Measurements from ENCODE around the gene OLFML2B. TPM values are rescaled to one million over a fixed set of nuclear protein-coding genes. Genes with fewer than 3 reads are reported as not detected.
A peak's percentile ranks its signal among the peaks of the same experiment; 100 is the strongest.

Gene OLFML2B
- total RNA-seq, 2 experiments from 2014 or later: 1.7 to 2.3 TPM

DNA sequence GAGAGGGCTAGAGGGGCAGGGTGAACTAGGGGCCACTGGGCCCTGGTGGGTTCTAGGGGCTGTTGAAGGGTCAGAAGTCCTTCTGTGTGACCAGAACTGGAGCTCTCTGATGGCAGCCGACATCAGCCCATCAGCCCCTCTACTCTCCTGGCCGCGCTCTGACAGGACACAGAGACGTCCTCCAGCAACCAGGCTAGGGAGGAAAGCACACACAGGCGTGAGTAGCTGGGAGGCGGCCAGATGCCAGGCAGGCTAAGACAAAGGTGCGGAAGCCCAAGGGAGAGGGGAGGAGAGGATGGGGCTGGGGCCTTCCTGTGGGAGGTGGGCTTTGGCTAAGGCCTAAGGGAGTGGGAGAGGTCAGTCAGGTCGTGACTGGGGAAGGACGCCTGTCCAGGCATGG, 50.8 kb downstream of the OLFML2B start:
- H3K27ac Mint-ChIP-seq: no peak overlapping the region
- H3K27me3 Mint-ChIP-seq (ENCODE audit: low read depth): no peaks in the 10 kb centered on the region
- DNase-seq: no peak
- peaks cover 5% of the 10 kb centered on the region for H3K4me1 Mint-ChIP-seq (ENCODE audit: low read depth)
- intact Hi-C loops (cut with micrococcal nuclease): no loop called here
- peaks cover 2% of the 10 kb centered on the region for H3K9me3 Mint-ChIP-seq
- H3K36me3 Mint-ChIP-seq (ENCODE audit: low read depth): peaks cover under 1% of the 10 kb centered on the region
- CTCF ChIA-PET: interaction anchor here (1.1 kb wide), 1 partner anchor 14 kb away, joined by 3 read pairs; no protein-coding TSS in a partner anchor
- H3K4me3 Mint-ChIP-seq: no peak overlapping the region

DNA sequence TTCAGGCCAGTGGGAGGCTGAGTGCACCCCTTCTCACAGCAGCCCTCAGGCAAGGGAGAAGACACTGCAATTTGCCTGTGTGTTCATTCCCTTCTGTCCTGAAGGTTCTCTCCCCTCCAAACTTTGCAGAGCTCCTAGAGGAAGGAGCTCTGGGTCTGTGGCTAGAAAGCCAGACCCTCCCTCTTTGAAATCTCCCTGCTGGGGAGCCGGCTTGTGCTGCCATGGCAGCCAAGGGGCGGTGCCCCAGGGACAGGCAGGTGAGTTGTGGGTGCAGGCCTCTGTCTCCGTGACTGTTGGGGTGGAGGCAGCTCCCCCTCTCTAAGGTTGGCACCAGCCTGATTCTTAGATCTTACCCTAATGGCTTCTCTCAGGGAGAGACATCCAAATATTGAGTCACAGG, 53.0 kb downstream of the OLFML2B start:
- CTCF ChIA-PET: no interaction called here
- H3K27me3 Mint-ChIP-seq (ENCODE audit: low read depth): no peaks in the 10 kb centered on the region
- intact Hi-C loops (cut with micrococcal nuclease): no loop called here
- H3K36me3 Mint-ChIP-seq (ENCODE audit: low read depth): peaks cover 13% of the 10 kb centered on the region
- H3K4me3 Mint-ChIP-seq: no peak overlapping the region
- H3K27ac Mint-ChIP-seq: no peak overlapping the region
- DNase-seq: no peak
- H3K4me1 Mint-ChIP-seq (ENCODE audit: low read depth): peaks cover 9% of the 10 kb centered on the region
- no peaks in the 10 kb centered on the region for H3K9me3 Mint-ChIP-seq

DNA sequence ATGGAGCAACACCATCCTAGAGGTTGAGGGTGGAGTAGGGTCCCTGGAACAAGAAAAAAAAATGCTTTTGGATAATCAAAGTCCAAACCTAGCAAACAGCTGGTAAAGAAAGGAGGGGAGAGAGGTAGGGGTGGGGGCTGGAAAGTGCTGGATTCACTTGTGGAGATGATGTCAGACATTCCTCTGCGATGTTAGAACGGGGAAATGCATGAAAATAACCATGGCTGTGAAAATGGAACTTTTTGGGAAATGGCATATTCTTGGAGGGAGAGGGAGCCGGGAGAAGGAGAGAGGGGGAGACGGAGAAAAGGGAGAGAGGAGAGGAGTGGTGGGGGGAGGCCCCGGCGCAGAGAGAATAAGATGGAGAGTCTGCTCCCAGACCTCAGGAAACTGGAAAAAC, 53.6 kb downstream of the OLFML2B start:
- CTCF ChIA-PET: no interaction called here
- DNase-seq: no peak
- intact Hi-C loops (cut with micrococcal nuclease): no loop called here
- Mint-ChIP-seq H3K4me1 (ENCODE audit: low read depth) (peaks cover 9% of the 10 kb centered on the region), H3K27ac (no peak overlapping the region), H3K9me3 (no peaks in the 10 kb centered on the region), H3K27me3 (ENCODE audit: low read depth) (no peaks in the 10 kb centered on the region), H3K4me3 (no peak overlapping the region), H3K36me3 (ENCODE audit: low read depth) (peaks cover 13% of the 10 kb centered on the region)

DNA sequence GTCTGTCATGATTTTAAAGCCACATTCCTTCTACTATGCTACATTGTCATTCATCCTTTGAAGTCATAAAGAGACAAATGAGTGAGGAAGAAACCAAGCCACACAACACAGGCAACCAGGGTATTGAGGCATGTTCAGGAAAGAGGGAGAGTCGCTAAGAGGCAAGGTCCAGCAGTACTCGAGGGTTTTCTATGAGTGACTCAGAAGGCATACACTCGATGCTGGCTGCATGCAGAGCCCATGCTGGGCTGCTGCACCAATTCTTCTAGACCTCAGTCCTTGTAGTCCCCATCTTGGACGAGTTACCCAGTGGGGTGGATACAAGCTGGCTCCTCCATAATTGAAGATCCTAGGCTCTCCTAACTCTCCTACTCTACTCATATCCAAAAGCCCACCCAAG, 57.6 kb downstream of the OLFML2B start:
- Mint-ChIP-seq H3K27ac (no peak overlapping the region), H3K4me3 (no peak overlapping the region)

DNA sequence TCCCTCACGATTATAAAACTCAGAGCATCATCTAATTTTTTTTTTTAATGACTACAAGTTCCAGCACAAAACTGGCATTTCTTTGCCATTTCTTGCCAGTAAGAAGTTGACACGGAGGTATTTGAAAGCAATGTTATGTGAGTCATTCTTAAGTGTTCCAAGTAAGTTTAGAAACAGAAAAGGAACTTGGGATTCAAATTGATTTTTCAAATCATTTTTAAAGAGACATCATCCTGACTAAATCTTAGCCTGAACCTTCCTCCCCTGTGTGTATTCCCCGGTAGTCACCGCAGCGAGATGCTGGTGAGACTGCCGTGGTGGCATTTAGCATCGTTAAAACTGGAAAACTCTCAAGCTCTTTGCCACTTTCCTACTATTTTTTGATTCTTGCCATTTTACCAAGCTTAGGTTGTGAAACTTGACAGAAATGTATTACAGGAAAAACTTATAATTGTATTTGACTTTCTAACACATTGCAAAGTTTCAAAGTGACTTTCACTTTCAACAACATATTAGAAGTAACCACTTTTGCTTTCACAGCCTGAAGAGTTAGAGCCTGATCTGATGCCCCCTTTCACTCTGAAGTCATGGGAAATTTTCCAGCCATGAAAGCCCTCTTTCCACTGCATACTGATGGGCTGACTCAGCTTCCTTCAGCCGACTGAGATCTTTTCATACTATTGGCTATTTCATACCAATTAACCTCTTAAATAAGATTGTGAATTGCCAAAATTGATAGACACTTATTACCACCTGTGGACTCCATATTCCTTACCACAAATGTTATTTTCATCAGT, 61.4 kb downstream of the OLFML2B start:
- Mint-ChIP-seq H3K4me1 (ENCODE audit: low read depth) (peaks cover 61% of the 10 kb centered on the region), H3K9me3 (no peaks in the 10 kb centered on the region), H3K4me3 (peak overlapping the region; percentile 64), H3K36me3 (ENCODE audit: low read depth) (peaks cover 28% of the 10 kb centered on the region), H3K27ac (peak overlapping the region; percentile 96), H3K27me3 (ENCODE audit: low read depth) (no peaks in the 10 kb centered on the region)
- DNase-seq: peak; percentile 81
- CTCF ChIA-PET: interaction anchor here (0.7 to 2.2 kb wide), 9 partner anchors 9 to 178 kb away, joined by 3 to 9 read pairs (median 5); partner anchors contain the start of gene OLFML2B
- intact Hi-C loops (cut with micrococcal nuclease): loop anchor here (1.0 to 5.0 kb wide), 7 partner anchors 28 to 420 kb away; partner anchors contain the start of genes ATF6 and OLFML2B

More for the DNA sequence above, 57.6 kb downstream of the OLFML2B start:
- CTCF ChIA-PET: no interaction called here
- no peak for DNase-seq
- Mint-ChIP-seq H3K4me1 (ENCODE audit: low read depth) (peaks cover 37% of the 10 kb centered on the region), H3K9me3 (no peaks in the 10 kb centered on the region), H3K27me3 (ENCODE audit: low read depth) (no peaks in the 10 kb centered on the region), H3K36me3 (ENCODE audit: low read depth) (peaks cover 14% of the 10 kb centered on the region)
- intact Hi-C loops (cut with micrococcal nuclease): no loop called here

DNA sequence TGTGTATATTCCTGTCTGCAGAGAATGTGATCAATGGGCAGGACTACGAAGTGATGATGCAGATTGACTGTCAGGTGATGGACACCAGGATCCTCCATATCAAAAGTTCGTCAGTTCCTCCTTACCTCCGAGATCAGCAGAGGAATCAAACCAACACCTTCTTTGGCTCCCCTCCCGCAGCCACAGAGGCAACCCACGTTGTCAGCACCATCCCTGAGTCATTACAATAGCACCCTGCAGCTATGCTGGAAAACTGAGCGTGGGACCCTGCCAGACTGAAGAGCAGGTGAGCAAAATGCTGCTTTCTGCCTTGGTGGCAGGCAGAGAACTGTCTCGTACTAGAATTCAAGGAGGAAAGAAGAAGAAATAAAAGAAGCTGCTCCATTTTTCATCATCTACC, 65.2 kb downstream of the OLFML2B start:
- H3K4me1 Mint-ChIP-seq (ENCODE audit: low read depth): peaks cover 80% of the 10 kb centered on the region
- no peaks in the 10 kb centered on the region for H3K9me3 Mint-ChIP-seq
- H3K36me3 Mint-ChIP-seq (ENCODE audit: low read depth): peaks cover 25% of the 10 kb centered on the region
- H3K27ac Mint-ChIP-seq: no peak overlapping the region
- H3K4me3 Mint-ChIP-seq: no peak overlapping the region
- intact Hi-C loops (cut with micrococcal nuclease): no loop called here
- DNase-seq: peak; percentile 29
- no peaks in the 10 kb centered on the region for H3K27me3 Mint-ChIP-seq (ENCODE audit: low read depth)
- CTCF ChIA-PET: interaction anchor here (0.5 to 2.2 kb wide), 2 partner anchors 66 to 433 kb away, joined by 4 to 6 read pairs; partner anchors contain the start of gene OLFML2B

DNA sequence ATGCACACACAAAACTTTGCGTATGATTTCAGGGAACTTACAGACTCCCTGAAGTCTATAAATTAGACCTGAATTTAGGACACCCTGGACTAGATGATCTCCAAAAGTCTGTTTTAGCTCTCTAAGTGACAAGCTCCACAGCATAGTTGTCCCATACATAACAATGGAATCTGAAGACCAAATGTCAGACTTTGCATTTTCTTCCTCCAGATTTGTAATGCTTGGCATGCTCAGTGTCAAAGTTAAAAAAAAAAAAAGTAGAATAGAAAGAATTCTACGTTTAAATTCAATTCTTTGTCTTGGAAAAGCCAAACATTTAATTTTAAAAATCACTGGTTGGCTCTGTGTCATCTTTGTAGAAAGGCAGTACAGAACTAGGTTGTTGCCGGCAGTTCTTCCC, 66.7 kb downstream of the OLFML2B start:
- CTCF ChIA-PET: interaction anchor here (2.2 kb wide), 1 partner anchor 67 kb away, joined by 6 read pairs; the partner anchor contains the start of gene OLFML2B
- Mint-ChIP-seq H3K36me3 (ENCODE audit: low read depth) (peaks cover 25% of the 10 kb centered on the region), H3K4me3 (no peak overlapping the region), H3K9me3 (no peaks in the 10 kb centered on the region), H3K27ac (no peak overlapping the region), H3K4me1 (ENCODE audit: low read depth) (peaks cover 77% of the 10 kb centered on the region), H3K27me3 (ENCODE audit: low read depth) (no peaks in the 10 kb centered on the region)
- intact Hi-C loops (cut with micrococcal nuclease): no loop called here
- no peak for DNase-seq

DNA sequence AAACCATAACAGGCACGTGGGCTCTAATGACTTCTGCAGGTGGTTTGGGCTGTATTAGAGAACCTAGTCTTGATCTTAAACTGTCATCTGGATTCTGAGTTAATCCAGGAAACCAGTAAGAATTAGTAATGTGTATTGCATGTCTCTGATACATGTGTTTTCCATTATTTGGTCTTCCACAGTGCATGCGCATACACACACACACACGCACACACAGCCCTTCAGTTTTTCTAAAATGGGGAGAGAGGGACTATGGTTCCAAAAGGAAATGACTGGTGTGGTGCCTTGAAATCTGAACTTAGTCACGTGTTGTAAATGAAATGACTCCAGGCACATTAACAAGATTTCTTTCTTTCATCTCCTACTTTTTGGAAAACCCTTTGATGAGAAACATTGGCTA, 67.6 kb downstream of the OLFML2B start:
- CTCF ChIA-PET: interaction anchor here (0.8 to 1.3 kb wide), 2 partner anchors 13 to 21 kb away, joined by 3 read pairs; no protein-coding TSS in a partner anchor
- Mint-ChIP-seq H3K27me3 (ENCODE audit: low read depth) (no peaks in the 10 kb centered on the region), H3K27ac (no peak overlapping the region), H3K4me3 (no peak overlapping the region), H3K36me3 (ENCODE audit: low read depth) (peaks cover 27% of the 10 kb centered on the region), H3K9me3 (no peaks in the 10 kb centered on the region), H3K4me1 (ENCODE audit: low read depth) (peaks cover 75% of the 10 kb centered on the region)
- DNase-seq: peak; percentile 25
- intact Hi-C loops (cut with micrococcal nuclease): no loop called here

DNA sequence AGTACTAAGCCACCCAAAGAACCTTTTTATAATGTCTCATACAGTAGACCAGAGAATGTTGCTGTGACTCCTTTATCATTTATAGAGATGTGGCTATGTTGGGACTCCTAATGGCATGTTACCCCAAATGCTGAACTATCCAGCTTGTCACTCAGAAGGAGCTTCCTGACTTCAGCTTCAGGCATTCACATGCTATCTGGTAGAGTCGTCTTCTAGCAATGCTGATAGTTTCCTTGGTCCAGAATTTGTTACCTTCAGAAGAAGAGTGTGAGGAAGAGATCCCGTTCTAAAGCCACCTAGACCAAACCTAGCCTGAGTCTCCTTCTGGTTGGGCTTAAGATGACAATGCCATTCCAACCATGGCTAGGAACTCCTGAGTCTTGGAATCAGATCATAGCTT, 68.1 kb downstream of the OLFML2B start:
- Mint-ChIP-seq H3K4me3 (no peak overlapping the region), H3K27me3 (ENCODE audit: low read depth) (no peaks in the 10 kb centered on the region), H3K9me3 (no peaks in the 10 kb centered on the region), H3K4me1 (ENCODE audit: low read depth) (peaks cover 73% of the 10 kb centered on the region), H3K27ac (no peak overlapping the region), H3K36me3 (ENCODE audit: low read depth) (peaks cover 25% of the 10 kb centered on the region)
- CTCF ChIA-PET: interaction anchor here (0.8 to 1.7 kb wide), 4 partner anchors 12 to 81 kb away, joined by 3 to 4 read pairs (median 4); no protein-coding TSS in a partner anchor
- no peak for DNase-seq
- intact Hi-C loops (cut with micrococcal nuclease): no loop called here

DNA sequence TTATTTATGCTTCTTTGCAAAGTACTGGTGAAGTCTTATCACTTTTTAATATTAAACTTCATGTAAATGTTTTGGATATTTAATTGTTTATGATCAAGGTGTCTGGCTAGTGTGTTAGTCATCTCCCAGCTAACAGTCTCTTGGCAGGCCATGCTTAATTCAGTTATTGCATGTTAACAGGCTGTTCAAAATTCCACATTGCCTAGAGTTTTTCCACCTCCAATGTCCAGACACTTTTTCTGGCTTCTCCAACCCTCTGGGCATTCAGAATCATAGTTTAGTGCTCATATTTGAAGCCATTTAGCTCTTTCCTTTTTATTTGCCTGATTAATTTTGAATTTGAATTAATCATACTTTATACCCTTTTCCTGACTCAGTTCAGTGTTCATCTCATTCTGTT, 69.2 kb downstream of the OLFML2B start:
- H3K36me3 Mint-ChIP-seq (ENCODE audit: low read depth): peaks cover 22% of the 10 kb centered on the region
- peaks cover 63% of the 10 kb centered on the region for H3K4me1 Mint-ChIP-seq (ENCODE audit: low read depth)
- H3K9me3 Mint-ChIP-seq: peaks cover 2% of the 10 kb centered on the region
- CTCF ChIA-PET: interaction anchor here (0.6 to 1.7 kb wide), 3 partner anchors 39 to 82 kb away, joined by 4 read pairs; no protein-coding TSS in a partner anchor
- no peaks in the 10 kb centered on the region for H3K27me3 Mint-ChIP-seq (ENCODE audit: low read depth)
- no peak for DNase-seq
- intact Hi-C loops (cut with micrococcal nuclease): no loop called here
- no peak overlapping the region for H3K27ac Mint-ChIP-seq
- no peak overlapping the region for H3K4me3 Mint-ChIP-seq

DNA sequence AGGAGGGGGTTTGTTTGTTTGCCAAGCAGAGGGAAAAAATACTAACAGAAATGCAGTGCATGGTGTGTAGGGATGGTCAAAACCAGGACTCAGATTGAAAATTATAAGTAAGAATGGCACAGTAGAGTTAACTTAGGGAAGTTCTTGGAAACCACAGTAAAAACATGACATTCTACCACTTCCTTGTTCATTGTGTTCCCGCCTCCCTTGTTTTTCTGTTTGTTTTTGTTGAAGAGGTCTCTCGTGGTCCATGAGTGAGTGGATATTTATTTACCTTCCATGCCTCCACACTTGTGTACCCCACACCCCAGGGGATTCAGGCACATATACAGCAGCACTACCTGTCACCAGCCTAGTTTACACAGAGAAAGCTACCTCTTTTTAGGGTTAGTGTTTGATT, 69.6 kb downstream of the OLFML2B start:
- no peak overlapping the region for H3K4me3 Mint-ChIP-seq
- H3K27ac Mint-ChIP-seq: no peak overlapping the region
- H3K9me3 Mint-ChIP-seq: peaks cover 3% of the 10 kb centered on the region
- H3K36me3 Mint-ChIP-seq (ENCODE audit: low read depth): peaks cover 21% of the 10 kb centered on the region
- intact Hi-C loops (cut with micrococcal nuclease): no loop called here
- no peak for DNase-seq
- CTCF ChIA-PET: interaction anchor here (1.7 kb wide), 1 partner anchor 39 kb away, joined by 4 read pairs; no protein-coding TSS in a partner anchor
- peaks cover 60% of the 10 kb centered on the region for H3K4me1 Mint-ChIP-seq (ENCODE audit: low read depth)
- no peaks in the 10 kb centered on the region for H3K27me3 Mint-ChIP-seq (ENCODE audit: low read depth)

DNA sequence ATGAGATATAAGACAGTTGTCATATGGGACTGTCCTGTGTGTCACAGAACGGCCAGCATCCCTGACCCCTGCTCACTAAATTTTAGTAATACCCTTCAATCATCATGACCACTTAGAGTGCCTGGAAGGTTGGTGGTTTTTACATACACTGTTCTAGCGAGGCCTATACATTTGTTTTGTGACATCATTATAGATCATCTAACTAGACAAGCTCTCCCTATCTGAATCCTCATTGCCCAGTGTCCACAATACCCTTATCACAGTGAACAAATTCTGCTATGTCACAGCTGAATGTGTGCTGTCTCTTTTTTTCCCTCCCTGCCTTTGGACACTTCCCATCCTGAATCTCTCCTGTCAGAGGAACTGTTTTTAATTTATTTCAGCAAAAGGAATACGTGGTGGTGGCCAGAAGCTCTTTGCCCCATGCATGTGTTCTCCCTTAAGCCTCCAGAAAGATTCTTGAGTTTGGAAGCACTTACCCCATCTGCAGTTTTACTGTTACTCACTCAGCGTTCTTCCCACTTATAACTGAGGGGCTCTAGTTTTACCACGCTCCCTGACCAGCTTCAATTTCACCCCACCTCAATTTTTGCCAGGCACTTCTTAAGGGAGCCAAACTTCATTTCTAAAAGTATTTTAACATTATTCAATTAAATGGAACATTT, 70.3 kb downstream of the OLFML2B start:
- Mint-ChIP-seq H3K27ac (no peak overlapping the region), H3K36me3 (ENCODE audit: low read depth) (peaks cover 15% of the 10 kb centered on the region), H3K27me3 (ENCODE audit: low read depth) (no peaks in the 10 kb centered on the region), H3K4me1 (ENCODE audit: low read depth) (peaks cover 59% of the 10 kb centered on the region), H3K4me3 (no peak overlapping the region), H3K9me3 (peaks cover 3% of the 10 kb centered on the region)
- intact Hi-C loops (cut with micrococcal nuclease): no loop called here
- CTCF ChIA-PET: interaction anchor here (1.9 kb wide), 1 partner anchor 8 kb away, joined by 6 read pairs; no protein-coding TSS in a partner anchor
- DNase-seq: no peak
